GM21737 (cell line): Measurements from ENCODE around the gene USP35.

Experiments
- ATAC-seq: cut with Tn5 transposase; IDR thresholded peaks from one replicate; pipeline ENCODE4 v1.9.1; 2021; ENCODE audit warnings: mild to moderate bottlenecking, moderate library complexity; ENCODE audit not compliant: unreplicated experiment

Gene USP35

GRCh38 chr11:78259777-78260487, 71.2 kb downstream of the USP35 start:
- no peak for ATAC-seq

- ATAC-seq = no peak
Observed at GRCh38 chr11:78261367-78261766, 72.6 kb downstream of the USP35 start.

DNA sequence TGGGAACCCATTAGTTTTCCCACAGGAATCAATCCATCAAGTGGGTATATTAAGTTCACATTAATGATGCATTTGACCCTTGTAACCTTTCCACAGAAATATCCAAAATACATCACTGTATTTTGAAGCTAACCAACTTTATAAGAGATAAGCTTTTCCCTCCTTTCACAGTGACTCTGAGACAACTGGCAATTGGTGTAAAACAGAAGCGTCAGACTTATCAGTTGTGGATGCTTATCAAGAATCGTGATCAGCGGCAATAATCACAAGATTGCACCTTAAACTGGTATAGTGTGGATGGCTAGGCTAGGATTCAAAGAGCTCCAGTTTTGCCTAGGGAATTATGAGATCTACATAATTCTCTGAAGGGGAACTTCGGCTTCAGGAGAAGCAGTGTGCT, 73.1 kb downstream of the USP35 start:
- no peak for ATAC-seq

GRCh38 chr11:78262238-78262637, 73.5 kb downstream of the USP35 start:
- ATAC-seq = no peak

DNA sequence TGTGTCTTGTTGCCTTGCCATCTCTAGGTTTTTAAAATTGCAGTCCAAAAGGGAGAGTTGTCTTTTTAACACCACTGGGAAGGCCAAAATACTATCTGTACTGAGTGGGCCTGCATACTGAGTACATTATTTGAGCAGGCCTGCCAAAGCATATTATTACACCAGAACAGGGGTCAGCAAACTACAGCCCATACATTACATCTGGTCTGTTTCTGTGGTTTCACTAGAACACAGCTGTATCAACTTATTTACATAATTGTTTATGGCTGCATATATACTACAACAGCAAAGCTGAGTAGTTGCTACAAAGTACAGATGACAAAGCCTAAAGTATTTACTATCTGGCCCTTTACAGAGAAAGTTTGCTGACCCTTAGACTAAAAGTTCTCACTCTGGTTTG, 74.0 kb downstream of the USP35 start:
- ATAC-seq = no peak
